HEK293 (cell line): ENCODE measurements around the gene PRSS3.

Experiments
- KLF8 ChIP-seq: fragments of 450-650 bp; formaldehyde crosslinking; IDR thresholded peaks from 2 replicates; pipeline ENCODE4 v1.5.1; 2016; ENCODE audit warnings: missing biosample characterization, missing genetic modification characterization
- ZNF670 ChIP-seq: fragments of 450-650 bp; formaldehyde crosslinking; IDR thresholded peaks from 2 replicates; pipeline ENCODE4 v1.5.1; 2016; ENCODE audit warnings: missing biosample characterization, missing genetic modification characterization, low read depth
- TF ChIP-seq, protein P1 (sequence below): fragments of 450-650 bp; formaldehyde crosslinking; IDR thresholded peaks from 2 replicates; pipeline ENCODE4 v1.5.1; 2016; ENCODE audit warnings: missing biosample characterization, missing genetic modification characterization
- TF ChIP-seq, protein P2 (sequence below): fragments of 450-650 bp; formaldehyde crosslinking; IDR thresholded peaks from 2 replicates; pipeline ENCODE4 v1.5.1; 2016; ENCODE audit warnings: missing biosample characterization, missing genetic modification characterization
- TF ChIP-seq, protein P3 (sequence below): fragments of 450-650 bp; formaldehyde crosslinking; IDR thresholded peaks from 2 replicates; pipeline ENCODE4 v1.5.1; 2016; ENCODE audit warnings: missing biosample characterization, missing genetic modification characterization
- TF ChIP-seq, protein P4 (sequence below): fragments of 450-650 bp; formaldehyde crosslinking; IDR thresholded peaks from 2 replicates; pipeline ENCODE4 v1.5.1; 2016; ENCODE audit warnings: missing biosample characterization, missing genetic modification characterization
- TF ChIP-seq, protein P5 (sequence below): fragments of 450-650 bp; formaldehyde crosslinking; IDR thresholded peaks from 2 replicates; pipeline ENCODE4 v1.5.1; 2016; ENCODE audit warnings: missing biosample characterization, missing genetic modification characterization

DNA sequence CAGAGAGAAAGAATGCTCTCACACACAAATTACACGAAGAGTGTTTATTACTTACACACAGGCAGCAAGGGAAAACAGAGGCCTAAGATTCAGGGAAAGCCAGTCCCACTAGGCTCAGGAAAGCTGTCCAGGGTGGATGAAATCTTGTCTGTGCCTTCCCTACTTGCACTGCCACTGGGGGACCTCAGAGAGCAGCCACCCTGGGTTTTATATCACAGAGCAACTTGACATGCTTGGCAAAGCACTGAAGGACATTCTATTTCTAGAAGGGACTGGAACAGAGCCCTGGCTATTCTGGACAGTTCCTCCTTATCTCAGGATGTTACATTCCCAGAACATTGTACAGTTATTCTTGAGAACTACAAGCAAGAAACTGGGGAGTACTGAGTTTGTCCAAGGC, 7.5 kb upstream of the PRSS3 start:
- TF ChIP-seq, protein P1, sequence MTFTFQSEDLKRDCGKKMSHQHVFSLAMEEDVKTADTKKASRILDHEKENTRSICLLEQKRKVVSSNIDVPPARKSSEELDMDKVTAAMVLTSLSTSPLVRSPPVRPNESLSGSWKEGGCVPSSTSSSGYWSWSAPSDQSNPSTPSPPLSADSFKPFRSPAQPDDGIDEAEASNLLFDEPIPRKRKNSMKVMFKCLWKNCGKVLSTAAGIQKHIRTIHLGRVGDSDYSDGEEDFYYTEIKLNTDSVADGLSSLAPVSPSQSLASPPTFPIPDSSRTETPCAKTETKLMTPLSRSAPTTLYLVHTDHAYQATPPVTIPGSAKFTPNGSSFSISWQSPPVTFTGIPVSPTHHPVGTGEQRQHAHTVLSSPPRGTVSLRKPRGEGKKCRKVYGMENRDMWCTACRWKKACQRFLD = no peak
- TF ChIP-seq ZNF670 (tag by site-specific recombination) (no peak), KLF8 (tag by site-specific recombination) (no peak)
- TF ChIP-seq, protein P2, sequence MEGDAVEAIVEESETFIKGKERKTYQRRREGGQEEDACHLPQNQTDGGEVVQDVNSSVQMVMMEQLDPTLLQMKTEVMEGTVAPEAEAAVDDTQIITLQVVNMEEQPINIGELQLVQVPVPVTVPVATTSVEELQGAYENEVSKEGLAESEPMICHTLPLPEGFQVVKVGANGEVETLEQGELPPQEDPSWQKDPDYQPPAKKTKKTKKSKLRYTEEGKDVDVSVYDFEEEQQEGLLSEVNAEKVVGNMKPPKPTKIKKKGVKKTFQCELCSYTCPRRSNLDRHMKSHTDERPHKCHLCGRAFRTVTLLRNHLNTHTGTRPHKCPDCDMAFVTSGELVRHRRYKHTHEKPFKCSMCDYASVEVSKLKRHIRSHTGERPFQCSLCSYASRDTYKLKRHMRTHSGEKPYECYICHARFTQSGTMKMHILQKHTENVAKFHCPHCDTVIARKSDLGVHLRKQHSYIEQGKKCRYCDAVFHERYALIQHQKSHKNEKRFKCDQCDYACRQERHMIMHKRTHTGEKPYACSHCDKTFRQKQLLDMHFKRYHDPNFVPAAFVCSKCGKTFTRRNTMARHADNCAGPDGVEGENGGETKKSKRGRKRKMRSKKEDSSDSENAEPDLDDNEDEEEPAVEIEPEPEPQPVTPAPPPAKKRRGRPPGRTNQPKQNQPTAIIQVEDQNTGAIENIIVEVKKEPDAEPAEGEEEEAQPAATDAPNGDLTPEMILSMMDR (tag by site-specific recombination) = no peak
- TF ChIP-seq, protein P3, sequence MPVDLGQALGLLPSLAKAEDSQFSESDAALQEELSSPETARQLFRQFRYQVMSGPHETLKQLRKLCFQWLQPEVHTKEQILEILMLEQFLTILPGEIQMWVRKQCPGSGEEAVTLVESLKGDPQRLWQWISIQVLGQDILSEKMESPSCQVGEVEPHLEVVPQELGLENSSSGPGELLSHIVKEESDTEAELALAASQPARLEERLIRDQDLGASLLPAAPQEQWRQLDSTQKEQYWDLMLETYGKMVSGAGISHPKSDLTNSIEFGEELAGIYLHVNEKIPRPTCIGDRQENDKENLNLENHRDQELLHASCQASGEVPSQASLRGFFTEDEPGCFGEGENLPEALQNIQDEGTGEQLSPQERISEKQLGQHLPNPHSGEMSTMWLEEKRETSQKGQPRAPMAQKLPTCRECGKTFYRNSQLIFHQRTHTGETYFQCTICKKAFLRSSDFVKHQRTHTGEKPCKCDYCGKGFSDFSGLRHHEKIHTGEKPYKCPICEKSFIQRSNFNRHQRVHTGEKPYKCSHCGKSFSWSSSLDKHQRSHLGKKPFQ (tag by site-specific recombination) = no peak
- TF ChIP-seq, protein P4, sequence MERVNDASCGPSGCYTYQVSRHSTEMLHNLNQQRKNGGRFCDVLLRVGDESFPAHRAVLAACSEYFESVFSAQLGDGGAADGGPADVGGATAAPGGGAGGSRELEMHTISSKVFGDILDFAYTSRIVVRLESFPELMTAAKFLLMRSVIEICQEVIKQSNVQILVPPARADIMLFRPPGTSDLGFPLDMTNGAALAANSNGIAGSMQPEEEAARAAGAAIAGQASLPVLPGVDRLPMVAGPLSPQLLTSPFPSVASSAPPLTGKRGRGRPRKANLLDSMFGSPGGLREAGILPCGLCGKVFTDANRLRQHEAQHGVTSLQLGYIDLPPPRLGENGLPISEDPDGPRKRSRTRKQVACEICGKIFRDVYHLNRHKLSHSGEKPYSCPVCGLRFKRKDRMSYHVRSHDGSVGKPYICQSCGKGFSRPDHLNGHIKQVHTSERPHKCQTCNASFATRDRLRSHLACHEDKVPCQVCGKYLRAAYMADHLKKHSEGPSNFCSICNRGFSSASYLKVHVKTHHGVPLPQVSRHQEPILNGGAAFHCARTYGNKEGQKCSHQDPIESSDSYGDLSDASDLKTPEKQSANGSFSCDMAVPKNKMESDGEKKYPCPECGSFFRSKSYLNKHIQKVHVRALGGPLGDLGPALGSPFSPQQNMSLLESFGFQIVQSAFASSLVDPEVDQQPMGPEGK (tag by site-specific recombination) = no peak
- TF ChIP-seq, protein P5, sequence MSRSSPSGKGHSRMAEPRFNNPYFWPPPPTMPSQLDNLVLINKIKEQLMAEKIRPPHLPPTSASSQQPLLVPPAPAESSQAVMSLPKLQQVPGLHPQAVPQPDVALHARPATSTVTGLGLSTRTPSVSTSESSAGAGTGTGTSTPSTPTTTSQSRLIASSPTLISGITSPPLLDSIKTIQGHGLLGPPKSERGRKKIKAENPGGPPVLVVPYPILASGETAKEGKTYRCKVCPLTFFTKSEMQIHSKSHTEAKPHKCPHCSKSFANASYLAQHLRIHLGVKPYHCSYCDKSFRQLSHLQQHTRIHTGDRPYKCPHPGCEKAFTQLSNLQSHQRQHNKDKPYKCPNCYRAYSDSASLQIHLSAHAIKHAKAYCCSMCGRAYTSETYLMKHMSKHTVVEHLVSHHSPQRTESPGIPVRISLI (tag by site-specific recombination) = no peak
